Body of pancreas (tissue), 4 donors: Measurements from ENCODE around the gene COX14. TPM values are rescaled to one million over a fixed set of nuclear protein-coding genes. Genes with fewer than 3 reads are reported as not detected.
A peak's percentile ranks its signal among the peaks of the same experiment; 100 is the strongest.

ENCODE experiments used
- ATAC-seq: fragments of 150-250 bp; one replicate; pipeline ENCODE4 v1.9.1; 2016
- DNase-seq, 4 donors: peaks; one replicate each; pipeline ENCODE4 v3.0.0-alpha.2; 2019
- H3K27ac ChIP-seq, 4 donors: fragments of 200-600 bp; sonication (generic); 1 replicate in 3 of 4; 2 replicates in 1 of 4; pipeline versions ENCODE4 v1.5.1 to v1.6.1; 2016 to 2019; ENCODE audit warnings: mild to moderate bottlenecking in 1 of 4, mixed read lengths in 1 of 4, moderate library complexity in 1 of 4
- H3K27me3 ChIP-seq, 2 donors: fragments of 200-600 bp; sonication (generic); one replicate each; pipeline ENCODE4 v1.6.0; 2016; ENCODE audit warnings: mild to moderate bottlenecking in 1 of 2
- H3K36me3 ChIP-seq, 2 donors: fragments of 200-600 bp; sonication (generic); replicated peaks in 1 of 2; 2 replicates each; pipeline ENCODE4 v1.5.1; 2016; ENCODE audit warnings: low read depth in 2 of 2; ENCODE audit not compliant: insufficient read depth in 1 of 2
- H3K4me1 ChIP-seq: fragments of 200-600 bp; sonication (generic); one replicate; pipeline ENCODE4 v1.6.0; 2016
- H3K4me3 ChIP-seq, 2 donors: fragments of 200-600 bp; sonication (generic); 1 replicate in 1 of 2; 2 replicates in 1 of 2; pipeline ENCODE4 v1.5.1; 2016 to 2019
- H3K9me3 ChIP-seq, 3 donors: fragments of 200-600 bp; sonication (generic); 1 replicate in 2 of 3; 2 replicates in 1 of 3; pipeline ENCODE4 v1.5.1; 2016
- CTCF ChIP-seq, 7 experiments: fragments of 450-650 bp in 4 of 7; fragments of 200-600 bp in 3 of 7; sonication (generic) in 3 of 7; IDR thresholded peaks; one replicate each; pipeline ENCODE4 v1.5.1; 2016 to 2019; ENCODE audit warnings: antibody characterized with exemption in 7 of 7
- POLR2A ChIP-seq, 3 donors: fragments of 450-650 bp; IDR thresholded peaks; one replicate each; pipeline ENCODE4 v1.6.1; 2016; ENCODE audit warnings: antibody characterized with exemption in 3 of 3, mild to moderate bottlenecking in 2 of 3
- WGBS, 2 donors: methylation state at CpG; one replicate each; pipeline ENCODE4 v1.1.5; 2017; 5-methylcytosine and 5-hydroxymethylcytosine counted together
- intact Hi-C: fragments of 100-400 bp; cut with DNase I; formaldehyde crosslinking; loops from one replicate; pipeline ENCODE4 v1.15.1; 2023
- total RNA-seq, 2 donors: library from RNA; depleted of rRNA; stranded (reverse); fragments of >200 nt; gene quantifications; one replicate each; pipeline ENCODE4 v1.1.0, GENCODE V29; 2016

The COX14 gene
- total RNA-seq, 2 donors from 2014 or later, result 14.5 to 47.8 TPM

DNA sequence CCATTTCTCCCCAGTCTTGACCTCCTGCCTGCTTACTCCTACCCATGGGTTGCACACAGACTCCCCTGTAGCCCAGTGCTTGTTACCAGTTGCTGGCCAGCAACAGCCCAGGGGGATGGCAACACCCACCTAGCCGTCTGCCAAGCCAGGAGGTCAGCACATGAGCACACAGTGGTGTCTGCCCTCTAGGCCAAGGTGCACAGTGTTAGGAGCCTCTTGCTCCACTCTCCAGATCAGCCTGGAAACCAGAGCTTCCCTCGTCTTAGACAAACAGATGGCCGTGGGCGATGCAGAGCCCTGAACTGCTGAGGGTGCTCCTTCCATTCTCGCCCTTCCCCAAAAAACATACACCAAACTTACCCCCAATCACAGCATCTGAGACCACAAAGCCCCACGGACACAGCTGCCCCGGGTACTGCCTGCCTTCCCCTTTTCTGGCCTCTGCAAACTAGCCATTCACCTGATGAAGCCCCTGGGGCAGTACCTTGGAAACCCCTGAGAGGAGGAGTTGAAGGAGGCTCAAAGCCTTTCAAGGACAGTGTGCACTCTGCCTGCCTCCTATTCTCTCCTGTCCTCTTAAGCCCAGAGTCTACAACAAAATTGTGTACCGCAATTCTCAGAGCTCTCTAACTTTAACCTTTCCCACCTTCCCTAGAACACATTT lies 9.3 kb upstream of the COX14 start:
- DNase-seq, result peak in 3 of 4 donors; percentile 22 to 36 (median 33)
- ATAC-seq, result no peak
- peaks cover 16% of the 10 kb centered on the region for H3K4me1 ChIP-seq
- H3K4me3 ChIP-seq, result no peak overlapping the region
- no peaks in the 10 kb centered on the region for H3K27me3 ChIP-seq
- WGBS, 2 donors, result 84% methylated on average over 5 to 8 of the region's 8 CpGs
- peak overlapping the region in 3 of 4 donors; percentile 40 to 48 (median 46) for H3K27ac ChIP-seq
- H3K36me3 ChIP-seq, result peaks cover 12 to 19% of the 10 kb centered on the region in 2 donors
- intact Hi-C loops, result no loop called here
- TF ChIP-seq CTCF (IDR thresholded peaks at IDR 0.05) (no peak), POLR2A (IDR thresholded peaks at IDR 0.05) (no peak)
- no peaks in the 10 kb centered on the region for H3K9me3 ChIP-seq

DNA sequence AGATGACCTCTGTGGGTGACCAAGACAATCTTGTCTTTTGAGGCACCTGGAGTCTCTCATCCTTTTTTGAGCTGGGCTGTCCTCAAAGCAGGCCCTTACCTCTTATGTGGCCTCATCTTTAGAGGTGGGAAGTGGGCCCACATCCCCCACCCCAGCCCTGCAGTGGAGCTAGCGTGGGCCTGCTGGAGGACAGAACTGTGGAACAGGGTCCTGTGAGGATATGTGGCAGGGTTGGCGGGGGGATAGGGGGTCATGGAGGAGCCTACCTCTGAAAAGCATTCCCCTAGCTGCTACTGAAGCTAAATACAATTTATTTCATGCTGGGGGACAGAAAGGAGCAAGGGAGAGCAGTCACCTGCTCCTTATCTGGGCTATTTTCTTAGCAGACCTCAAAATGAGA lies 8.7 kb upstream of the COX14 start:
- H3K27ac ChIP-seq, result peak overlapping the region in 3 of 4 donors; percentile 40 to 48 (median 46)
- H3K36me3 ChIP-seq, result peaks cover 12 to 13% of the 10 kb centered on the region in 2 donors
- ATAC-seq, result no peak
- WGBS, 2 donors, result 89 to 90% methylated on average over 2 of the region's 2 CpGs
- no peak for DNase-seq
- no peaks in the 10 kb centered on the region for H3K9me3 ChIP-seq
- H3K4me1 ChIP-seq, result peaks cover 16% of the 10 kb centered on the region
- no peak overlapping the region for H3K4me3 ChIP-seq
- intact Hi-C loops, result no loop called here
- no peaks in the 10 kb centered on the region for H3K27me3 ChIP-seq
- TF ChIP-seq POLR2A (IDR thresholded peaks at IDR 0.05) (no peak), CTCF (IDR thresholded peaks at IDR 0.05) (no peak)

GRCh38 chr12:50103767-50104321 lies 8.2 kb upstream of the COX14 start, which contains the start of gene GPD1:
TSS of gene GPD1 (plus strand) at chr12:50104008. CDS start at chr12:50104051, 43 bp downstream.
- TF ChIP-seq CTCF (IDR thresholded peaks at IDR 0.05) (peak in 3 of 7 experiments; percentile 16 to 34 (median 28)), POLR2A (IDR thresholded peaks at IDR 0.05) (peak; percentile 14 to 60 (median 53))
- Histone ChIP-seq H3K27ac (peak within 1 kb of the TSS in 3 of 4 donors; percentile 40 to 48 (median 46)), H3K4me1 (peaks cover 16% of the 10 kb centered on the region), H3K36me3 (peaks cover 8 to 9% of the 10 kb centered on the region in 2 donors), H3K27me3 (no peaks in the 10 kb centered on the region), H3K4me3 (no peak within 1 kb of the TSS), H3K9me3 (no peaks in the 10 kb centered on the region)
- peak; percentile 83 to 91 (median 87) for DNase-seq
- WGBS, 2 donors, result 13 to 21% methylated on average over 9 to 13 of the region's 13 CpGs
- intact Hi-C loops, result no loop called here
- ATAC-seq, result peak; percentile 99

GRCh38 chr12:50104417-50105366 lies 7.3 kb upstream of the COX14 start:
- Histone ChIP-seq H3K9me3 (no peaks in the 10 kb centered on the region), H3K27me3 (no peaks in the 10 kb centered on the region), H3K4me1 (peaks cover 23% of the 10 kb centered on the region), H3K36me3 (peaks cover 0 to under 1% of the 10 kb centered on the region in 2 donors), H3K4me3 (no peak overlapping the region), H3K27ac (peak overlapping the region in 1 of 4 donors; percentile 48)
- TF ChIP-seq CTCF (IDR thresholded peaks at IDR 0.05) (no peak), POLR2A (IDR thresholded peaks at IDR 0.05) (no peak)
- DNase-seq (no peak), ATAC-seq (no peak)
- 69 to 83% methylated on average over 10 to 14 of the region's 14 CpGs for WGBS, 2 donors
- intact Hi-C loops, result no loop called here
